ENCODE measurements around the gene TMEM150B. TPM values are rescaled to one million over a fixed set of nuclear protein-coding genes. Genes with fewer than 3 reads are reported as not detected.

TMEM150B gene
- total RNA-seq, 1 experiment from 2014 or later, result 1.6 TPM

DNA sequence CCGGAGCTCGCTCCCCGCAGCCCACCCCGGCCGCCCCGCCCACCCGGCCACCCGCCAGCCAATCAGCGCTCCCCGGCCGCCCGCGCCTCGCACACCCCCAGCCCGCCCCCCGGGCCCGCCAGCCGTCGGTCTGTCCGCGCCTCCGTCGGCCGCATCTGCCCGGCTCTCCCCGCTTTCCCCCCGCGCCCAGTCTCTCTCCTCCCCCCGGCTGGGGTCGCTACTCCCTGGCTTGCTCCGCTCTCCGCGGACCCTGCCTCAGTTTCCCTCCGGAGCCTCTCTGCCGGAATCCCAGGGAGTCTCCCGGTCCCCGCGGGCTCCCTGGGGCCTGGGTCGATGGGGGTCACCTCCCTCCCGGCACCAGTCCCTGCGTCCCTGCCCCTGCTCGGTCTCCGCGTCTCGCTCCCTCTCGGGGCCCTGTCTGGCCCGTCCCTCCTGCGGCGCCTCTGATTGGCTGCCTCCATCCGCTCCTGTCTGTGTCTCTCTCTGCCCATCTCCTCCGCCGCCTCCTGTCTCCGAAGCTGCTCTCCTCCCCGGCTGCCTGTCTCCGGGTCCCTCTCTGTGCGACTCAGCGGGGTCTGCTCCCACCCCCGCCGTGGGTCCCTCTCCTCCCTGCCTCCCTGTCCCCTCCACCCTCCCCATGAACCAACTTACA lies 44.6 kb upstream of the TMEM150B start:
- peak; percentile 79 to 84 for DNase-seq
- intact Hi-C loops (cut with micrococcal nuclease; ENCODE audit: unreplicated experiment), result no loop called here
- H3K36me3 ChIP-seq (ENCODE audit: control insufficient read depth, insufficient read depth, low read length), result no peaks in the 10 kb centered on the region
- peaks cover 28% of the 10 kb centered on the region for H3K4me1 Mint-ChIP-seq (ENCODE audit: low read depth, unreplicated experiment)
- H3K4me1 ChIP-seq, result peaks cover 28% of the 10 kb centered on the region
- peak overlapping the region; percentile 57 for H3K4me3 ChIP-seq (ENCODE audit: low read depth, low read length)
- H3K9me3 ChIP-seq, result no peaks in the 10 kb centered on the region
- TF ChIP-seq CTCF (IDR thresholded peaks at IDR 0.05; ENCODE audit: insufficient read depth in 1 of 2, low read depth in 1 of 2, low read length in 1 of 2, severe bottlenecking in 1 of 2, unreplicated experiment in 1 of 2), result peak in 1 of 2 experiments; percentile 2
- H3K27me3 Mint-ChIP-seq (ENCODE audit: insufficient read depth, unreplicated experiment), result peaks cover 7% of the 10 kb centered on the region
- ChIA-PET CTCF (interaction anchor here (0.6 to 0.9 kb wide), 2 partner anchors 14 to 89 kb away, joined by 3 read pairs; partner anchors contain the start of gene HSPBP1), POLR2A (interaction anchor here (1.4 kb wide), 1 partner anchor 38 kb away, joined by 5 read pairs; the partner anchor contains the start of gene UBE2S)
- peak overlapping the region; percentile 36 for H3K27ac Mint-ChIP-seq (ENCODE audit: unreplicated experiment)
- peaks cover 23% of the 10 kb centered on the region for H3K36me3 Mint-ChIP-seq (ENCODE audit: insufficient read depth, unreplicated experiment)
- peak overlapping the region; percentile 91 for H3K4me3 Mint-ChIP-seq (ENCODE audit: unreplicated experiment)
- BruUV-seq (replicated peaks), result no TSS peak
- H3K9me3 Mint-ChIP-seq (ENCODE audit: unreplicated experiment), result no peaks in the 10 kb centered on the region
- H3K27me3 ChIP-seq (replicated peaks; ENCODE audit: control insufficient read depth, insufficient read depth, low read length), result no peaks in the 10 kb centered on the region; the same call in none of the 2 replicates

DNA sequence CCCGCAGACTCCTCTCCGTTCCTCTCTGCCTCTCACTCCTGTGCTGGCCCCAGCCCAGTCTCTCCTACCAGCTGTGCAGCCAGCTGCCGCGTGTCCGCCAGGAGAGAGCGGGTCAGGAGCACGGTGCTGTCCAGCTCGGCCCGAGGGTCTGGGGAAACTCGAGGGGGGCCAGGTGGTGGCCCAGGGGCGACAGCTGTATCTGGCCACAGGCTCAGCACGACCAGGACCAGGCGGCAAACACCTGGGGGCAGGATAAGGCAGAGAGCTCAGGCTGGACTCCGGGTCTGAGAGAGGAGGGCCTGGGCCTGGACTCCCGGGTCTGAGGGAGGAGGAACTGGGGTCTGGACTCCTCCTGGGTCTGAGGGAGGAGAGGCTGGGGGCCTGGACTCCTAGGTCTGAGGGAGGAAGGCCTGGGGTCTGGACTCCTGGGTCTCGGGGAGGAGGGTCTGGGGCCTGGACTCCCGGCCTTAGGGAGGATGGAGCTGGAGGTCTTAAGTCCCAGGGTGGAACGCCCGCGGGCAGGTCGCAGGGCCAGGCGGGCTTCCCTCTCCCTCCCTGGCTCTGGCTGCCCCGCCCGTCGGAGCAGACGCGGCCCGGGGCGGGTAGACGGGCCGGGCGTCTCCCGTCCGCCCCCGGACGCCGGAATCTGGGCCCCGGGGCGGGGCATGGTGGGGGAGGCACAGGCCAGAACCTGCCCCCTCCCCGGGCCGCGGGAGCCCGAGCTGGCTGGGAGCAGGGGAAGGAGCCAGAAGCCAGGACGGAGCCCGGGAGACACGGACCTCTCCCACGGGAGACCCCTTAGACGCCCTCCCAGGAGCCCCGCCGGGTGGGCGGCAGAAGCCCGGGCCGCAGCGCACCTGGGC lies 43.8 kb upstream of the TMEM150B start:
- Histone ChIP-seq H3K27me3 (replicated peaks; ENCODE audit: control insufficient read depth, insufficient read depth, low read length) (no peaks in the 10 kb centered on the region; the same call in none of the 2 replicates), H3K4me3 (ENCODE audit: low read depth, low read length) (peak overlapping the region; percentile 57), H3K36me3 (ENCODE audit: control insufficient read depth, insufficient read depth, low read length) (no peaks in the 10 kb centered on the region), H3K9me3 (no peaks in the 10 kb centered on the region), H3K4me1 (peaks cover 22% of the 10 kb centered on the region)
- POLR2A ChIA-PET, result interaction anchor here (0.6 to 1.4 kb wide), 3 partner anchors 19 to 85 kb away, joined by 3 to 5 read pairs (median 3); partner anchors contain the start of genes BRSK1 and UBE2S
- H3K36me3 Mint-ChIP-seq (ENCODE audit: insufficient read depth, unreplicated experiment), result peaks cover 20% of the 10 kb centered on the region
- H3K27me3 Mint-ChIP-seq (ENCODE audit: insufficient read depth, unreplicated experiment), result peaks cover 7% of the 10 kb centered on the region
- no peaks in the 10 kb centered on the region for H3K9me3 Mint-ChIP-seq (ENCODE audit: unreplicated experiment)
- H3K4me1 Mint-ChIP-seq (ENCODE audit: low read depth, unreplicated experiment), result peaks cover 26% of the 10 kb centered on the region
- BruUV-seq (replicated peaks), result no TSS peak
- H3K27ac Mint-ChIP-seq (ENCODE audit: unreplicated experiment), result no peak overlapping the region
- peak in 1 of 2 experiments; percentile 70 for DNase-seq
- intact Hi-C loops (cut with micrococcal nuclease; ENCODE audit: unreplicated experiment), result no loop called here
- CTCF ChIA-PET, result interaction anchor here (0.6 to 0.9 kb wide), 2 partner anchors 77 to 89 kb away, joined by 3 read pairs; partner anchors contain the start of gene HSPBP1
- TF ChIP-seq CTCF (IDR thresholded peaks at IDR 0.05; ENCODE audit: insufficient read depth in 1 of 2, low read depth in 1 of 2, low read length in 1 of 2, severe bottlenecking in 1 of 2, unreplicated experiment in 1 of 2), result no peak
- peak overlapping the region; percentile 91 for H3K4me3 Mint-ChIP-seq (ENCODE audit: unreplicated experiment)

GRCh38 chr19:55368106-55368505 lies 43.0 kb upstream of the TMEM150B start:
- TF ChIP-seq CTCF (IDR thresholded peaks at IDR 0.05; ENCODE audit: insufficient read depth in 1 of 2, low read depth in 1 of 2, low read length in 1 of 2, severe bottlenecking in 1 of 2, unreplicated experiment in 1 of 2), result no peak
- H3K9me3 ChIP-seq, result no peaks in the 10 kb centered on the region
- no peaks in the 10 kb centered on the region for H3K9me3 Mint-ChIP-seq (ENCODE audit: unreplicated experiment)
- no peak overlapping the region for H3K27ac Mint-ChIP-seq (ENCODE audit: unreplicated experiment)
- H3K4me1 ChIP-seq, result peaks cover 16% of the 10 kb centered on the region
- H3K4me3 Mint-ChIP-seq (ENCODE audit: unreplicated experiment), result no peak overlapping the region
- ChIA-PET CTCF (interaction anchor here (0.6 kb wide), 1 partner anchor 76 kb away, joined by 3 read pairs; no protein-coding TSS in a partner anchor), POLR2A (interaction anchor here (0.6 to 1.4 kb wide), 3 partner anchors 18 to 85 kb away, joined by 3 to 5 read pairs (median 3); partner anchors contain the start of genes BRSK1 and UBE2S)
- peaks cover 15% of the 10 kb centered on the region for H3K36me3 Mint-ChIP-seq (ENCODE audit: insufficient read depth, unreplicated experiment)
- no peaks in the 10 kb centered on the region for H3K36me3 ChIP-seq (ENCODE audit: control insufficient read depth, insufficient read depth, low read length)
- no peak overlapping the region for H3K4me3 ChIP-seq (ENCODE audit: low read depth, low read length)
- H3K27me3 ChIP-seq (replicated peaks; ENCODE audit: control insufficient read depth, insufficient read depth, low read length), result no peaks in the 10 kb centered on the region; the same call in none of the 2 replicates
- BruUV-seq (replicated peaks), result no TSS peak
- peaks cover 7% of the 10 kb centered on the region for H3K27me3 Mint-ChIP-seq (ENCODE audit: insufficient read depth, unreplicated experiment)
- intact Hi-C loops (cut with micrococcal nuclease; ENCODE audit: unreplicated experiment), result no loop called here
- H3K4me1 Mint-ChIP-seq (ENCODE audit: low read depth, unreplicated experiment), result peaks cover 21% of the 10 kb centered on the region
- no peak for DNase-seq
